SKM-1 treated with dmso at 0.1 percent for 144 hours (cell line): ENCODE measurements around the gene MAD1L1.
"Not testable (repeated sequence)": the region's sequence is repeated elsewhere in the genome, so short reads cannot be mapped to it uniquely, and the experiment has no call there.

ENCODE experiments used
- DNase-seq: peaks from one replicate; lab custom pipeline; 2025; ENCODE audit not compliant: unreplicated experiment; lab: John Stamatoyannopoulos, UW

Gene MAD1L1

DNA sequence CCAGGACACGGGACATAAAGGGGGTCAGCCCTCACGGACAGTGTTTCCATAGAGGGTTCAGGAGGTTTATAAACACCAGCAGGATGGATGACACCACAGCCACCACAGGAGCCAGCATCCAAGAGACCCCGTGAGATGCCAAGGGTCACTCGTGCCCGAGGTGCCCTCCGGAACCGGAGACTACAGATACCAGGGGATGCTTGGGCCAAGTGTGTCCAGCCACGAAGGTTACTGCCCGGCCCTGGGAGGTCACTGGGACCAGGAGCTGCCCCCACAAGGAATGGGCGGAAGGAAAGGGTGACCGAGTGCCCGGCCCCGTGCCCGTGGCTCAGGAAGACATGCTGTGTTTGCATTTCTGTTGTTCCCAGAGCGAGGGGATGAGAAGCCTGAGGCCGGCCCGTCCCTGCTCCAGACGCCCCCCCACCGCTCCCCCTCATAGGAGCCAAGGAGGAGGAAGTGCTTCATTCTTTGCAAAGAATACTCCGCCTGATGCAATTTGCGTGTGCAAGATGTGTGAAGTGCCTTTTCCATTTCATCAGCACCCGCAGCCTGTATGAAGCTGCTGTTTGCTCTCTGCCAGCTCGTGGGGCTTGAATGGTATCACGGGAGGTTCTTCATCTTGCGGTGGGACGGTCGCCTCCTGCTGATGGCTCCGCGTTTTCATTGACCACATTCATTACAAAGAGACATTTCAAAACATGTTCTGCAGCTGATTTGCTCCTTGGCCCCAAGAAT, 386.2 kb downstream of the MAD1L1 start:
- DNase-seq, result no peak

DNA sequence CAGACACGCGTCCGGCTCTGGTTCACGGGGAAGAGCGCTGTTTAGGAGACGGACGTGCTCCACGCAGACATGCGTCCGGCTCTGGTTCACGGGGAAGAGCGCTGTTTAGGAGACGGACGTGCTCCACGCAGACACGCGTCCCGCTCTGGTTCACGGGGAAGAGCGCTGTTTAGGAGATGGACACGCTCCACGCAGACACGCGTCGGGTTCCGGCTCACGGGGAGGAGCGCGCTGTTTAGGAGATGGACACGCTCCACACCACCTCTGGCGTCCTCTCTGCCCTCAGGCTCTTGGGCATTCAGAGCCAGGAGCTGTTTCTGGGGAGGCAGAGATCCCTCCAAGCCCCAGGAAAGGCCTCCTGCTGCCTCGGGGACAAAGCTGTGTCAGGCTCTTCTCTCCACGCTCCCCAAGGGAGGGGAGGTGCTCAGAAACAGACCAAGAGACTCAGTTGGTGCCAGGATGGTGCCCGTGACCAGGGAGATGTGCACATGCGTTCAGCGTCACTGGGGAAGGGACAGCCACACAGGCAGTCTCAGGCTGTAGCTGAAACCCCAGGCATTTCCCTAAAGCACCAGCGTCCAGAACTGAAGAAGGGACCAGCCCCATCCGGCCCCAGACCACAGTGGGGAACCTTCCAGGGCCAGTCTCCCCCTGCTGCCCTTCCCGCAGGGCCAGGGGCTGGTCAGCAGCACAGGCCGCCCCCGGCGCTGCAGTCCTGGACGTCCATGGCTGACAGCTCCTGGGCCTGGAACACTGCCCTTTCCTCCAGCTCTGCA, 387.0 kb downstream of the MAD1L1 start:
- DNase-seq, result no peak

DNA sequence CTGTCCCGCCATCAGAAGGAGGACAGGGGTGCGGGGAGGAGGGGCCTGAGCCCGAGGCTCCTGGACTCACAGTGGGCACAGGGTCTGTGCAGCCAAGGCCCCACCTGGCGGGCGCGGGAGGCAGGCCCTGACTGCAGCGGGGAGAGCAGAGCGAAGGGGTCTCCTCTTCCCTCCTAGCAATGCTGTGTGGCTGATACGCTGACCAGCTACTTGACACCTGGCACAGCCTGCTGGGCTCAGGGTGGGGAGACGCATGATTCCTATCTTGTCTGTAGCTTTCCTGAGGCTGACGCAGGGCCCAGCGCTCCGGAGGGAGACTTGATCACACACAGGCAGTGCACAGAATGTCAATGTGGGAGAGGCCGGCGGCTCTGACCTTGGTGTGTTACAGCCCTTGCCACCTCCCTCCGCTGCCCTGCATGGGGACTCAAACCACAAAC, 387.8 kb downstream of the MAD1L1 start:
- no peak for DNase-seq

DNA sequence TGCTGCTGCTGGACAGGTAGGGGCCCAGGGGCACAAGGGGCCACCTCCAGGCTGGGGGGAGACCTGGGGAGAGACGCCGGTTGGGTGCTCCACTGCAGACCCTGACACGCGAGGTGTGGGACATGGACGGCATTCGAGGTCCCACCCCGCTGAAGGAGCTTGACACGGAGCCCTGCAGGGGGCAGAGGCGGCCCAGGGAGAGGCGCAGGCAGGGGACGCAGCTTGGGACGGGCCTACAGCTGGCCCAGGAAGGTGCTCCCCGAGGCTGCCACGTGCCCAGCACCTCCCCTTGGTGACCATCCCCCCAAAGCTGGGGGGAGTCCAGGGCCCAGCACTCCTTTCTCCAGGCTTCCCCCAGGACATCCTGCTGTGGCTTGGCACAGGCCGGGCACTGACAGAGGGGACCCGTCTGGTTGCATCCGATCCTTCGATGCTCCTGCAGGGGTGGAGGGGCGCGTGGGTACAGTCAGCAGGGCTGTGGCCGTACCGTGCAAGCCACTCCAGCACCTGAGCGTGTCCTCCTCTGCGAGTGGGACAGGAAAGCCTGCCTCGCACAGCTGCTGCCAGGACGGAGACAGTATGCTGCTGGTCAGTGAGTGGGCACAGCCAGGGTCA, 388.3 kb downstream of the MAD1L1 start:
- DNase-seq, result no peak

DNA sequence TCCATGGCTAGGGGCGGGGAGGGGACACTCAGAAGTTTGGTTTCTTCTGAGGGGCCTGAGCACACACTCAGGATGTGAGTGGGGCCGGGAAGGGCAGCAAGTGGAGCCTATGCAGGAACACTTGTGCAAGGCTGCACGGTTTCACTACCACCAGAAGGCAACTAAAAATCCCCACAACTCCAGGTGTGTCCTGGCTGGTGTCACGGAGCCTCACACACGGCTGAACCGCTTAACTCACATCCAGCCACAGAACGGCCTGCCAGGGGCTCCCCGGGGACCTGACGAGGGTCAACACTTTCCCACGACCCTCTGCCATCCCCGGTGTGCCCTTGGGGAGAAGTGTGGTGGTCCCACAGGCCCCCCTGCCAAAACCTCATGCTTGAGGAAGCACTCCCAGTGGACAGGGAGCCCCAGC, 388.8 kb downstream of the MAD1L1 start:
- no peak for DNase-seq

DNA sequence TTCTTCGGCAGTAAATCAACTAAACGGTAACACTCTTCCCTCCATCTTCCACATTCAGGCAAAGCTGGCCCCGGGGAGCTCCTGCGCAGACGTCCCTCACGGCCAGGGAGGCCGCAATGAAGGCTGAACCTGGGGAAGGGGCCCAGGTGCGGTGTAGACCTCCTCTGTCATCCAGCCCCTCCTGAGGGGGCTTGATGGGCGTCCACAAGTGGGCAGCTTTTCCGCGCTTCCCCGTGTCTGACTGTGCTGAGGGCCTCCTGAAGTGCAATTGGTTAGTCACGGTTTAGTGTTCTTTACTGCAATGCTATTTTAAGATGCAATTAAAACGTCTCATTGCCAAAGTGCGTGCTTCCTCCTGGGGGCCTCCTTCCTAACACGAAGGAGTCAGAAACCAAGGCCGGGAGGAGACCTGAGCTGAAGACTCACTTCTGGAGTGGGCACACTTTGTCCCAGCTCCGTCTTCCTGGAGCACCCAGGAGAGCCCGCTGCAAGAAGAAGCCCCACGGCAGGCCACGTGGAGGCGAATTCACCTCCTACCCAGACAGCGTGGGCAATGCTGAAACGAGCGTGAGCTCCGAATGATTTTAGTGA, 389.4 kb downstream of the MAD1L1 start:
- no peak for DNase-seq

DNA sequence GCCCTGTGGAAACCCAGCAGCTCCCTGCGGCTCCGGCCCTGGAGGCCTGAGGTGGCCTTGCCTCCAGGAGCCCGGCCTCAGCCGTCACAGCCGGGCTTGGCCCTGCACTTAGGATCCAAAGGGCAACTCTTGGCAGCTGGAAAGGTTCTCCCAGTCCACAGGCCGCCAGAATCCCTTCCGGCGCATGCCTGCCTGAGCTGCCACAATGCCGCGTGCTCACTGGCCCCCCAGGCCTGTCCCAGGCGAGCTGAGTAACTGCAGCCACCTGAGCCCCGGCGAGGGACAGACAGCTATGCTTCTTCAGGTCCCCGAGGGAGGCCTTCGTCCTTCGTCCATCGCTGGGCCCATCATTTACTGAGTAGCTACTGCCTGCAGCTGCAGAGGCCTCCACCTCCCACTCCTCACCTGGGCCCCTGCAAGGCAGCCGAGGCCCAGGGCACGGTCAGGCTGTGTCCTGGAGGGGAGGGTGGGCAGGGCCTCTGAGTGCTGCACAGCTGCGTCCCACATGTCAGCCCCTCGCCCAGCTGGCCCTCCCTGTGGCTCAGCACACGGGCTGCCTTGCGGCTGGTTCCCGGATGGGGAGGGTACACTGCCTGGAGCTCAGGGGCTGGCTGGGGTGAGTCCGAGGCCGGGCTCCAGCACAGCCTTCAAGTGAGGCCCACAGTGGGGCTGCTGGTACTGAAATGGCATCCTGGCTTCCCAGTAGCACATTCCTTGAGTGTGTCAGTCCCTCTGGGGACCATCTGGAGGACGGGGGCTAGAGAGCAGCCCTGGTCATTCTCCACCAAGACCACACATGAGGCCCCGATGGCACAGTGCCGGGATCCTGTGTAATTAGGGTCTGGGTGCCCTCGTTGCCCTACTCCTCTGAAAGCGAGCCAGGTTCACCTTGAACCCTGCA, 390.2 kb downstream of the MAD1L1 start:
- DNase-seq, result no peak

DNA sequence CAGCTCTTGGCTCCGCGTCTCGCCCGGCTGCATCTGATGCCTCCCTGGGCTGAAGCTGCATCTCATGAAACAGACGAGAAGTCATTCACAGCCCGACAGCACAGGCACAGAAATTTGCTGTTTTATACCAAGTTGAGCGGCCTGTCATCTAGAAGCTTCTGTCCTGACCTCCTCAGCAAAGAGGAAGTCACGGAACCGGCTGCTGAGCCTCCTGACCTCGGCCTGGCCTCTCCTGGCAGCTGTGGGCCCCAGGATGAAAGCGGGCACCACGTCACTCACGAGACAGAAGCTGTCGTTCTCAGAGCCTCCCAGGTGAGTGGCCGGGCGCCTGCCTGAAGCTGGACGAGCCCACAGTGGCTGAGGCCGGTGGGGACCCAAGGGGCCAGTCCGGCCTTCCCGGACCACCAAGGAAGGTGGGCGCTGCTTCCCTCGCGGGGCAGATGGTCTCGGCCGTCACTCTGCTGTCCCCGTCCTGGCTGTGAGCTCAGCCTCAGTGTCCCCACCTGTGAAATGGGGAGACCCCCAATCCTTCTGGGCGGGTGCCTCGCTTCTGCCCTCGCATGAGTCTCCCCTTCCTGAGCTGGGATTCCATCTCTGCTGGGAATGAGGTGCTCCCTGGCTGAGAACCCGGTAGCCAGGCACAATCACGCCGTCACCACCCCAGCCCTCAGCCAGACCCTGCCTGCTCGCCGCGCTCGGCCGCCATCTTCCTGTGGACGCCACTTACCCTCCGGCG, 391.3 kb downstream of the MAD1L1 start:
- DNase-seq, result not testable (repeated sequence)

DNA sequence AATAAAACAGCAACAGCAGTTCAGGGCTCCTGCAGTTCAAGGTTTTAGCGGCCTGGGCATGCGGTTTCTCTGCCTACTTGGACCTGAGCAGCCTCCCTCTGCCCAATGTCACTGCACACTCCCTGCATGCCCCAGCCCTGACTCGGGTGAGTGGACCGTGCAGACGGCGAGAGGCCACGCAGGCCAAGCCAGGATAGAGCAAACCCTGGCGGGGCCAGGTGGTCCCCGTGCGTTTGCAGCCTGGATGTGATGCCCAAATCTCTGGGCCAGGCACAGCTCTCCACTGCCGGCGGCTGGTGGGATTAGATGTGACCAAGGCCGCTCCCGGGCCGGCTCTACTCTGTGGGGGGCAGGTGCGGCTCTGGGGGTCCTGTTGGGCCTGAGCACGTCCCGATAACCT, 392.0 kb downstream of the MAD1L1 start:
- DNase-seq, result not testable (repeated sequence)

DNA sequence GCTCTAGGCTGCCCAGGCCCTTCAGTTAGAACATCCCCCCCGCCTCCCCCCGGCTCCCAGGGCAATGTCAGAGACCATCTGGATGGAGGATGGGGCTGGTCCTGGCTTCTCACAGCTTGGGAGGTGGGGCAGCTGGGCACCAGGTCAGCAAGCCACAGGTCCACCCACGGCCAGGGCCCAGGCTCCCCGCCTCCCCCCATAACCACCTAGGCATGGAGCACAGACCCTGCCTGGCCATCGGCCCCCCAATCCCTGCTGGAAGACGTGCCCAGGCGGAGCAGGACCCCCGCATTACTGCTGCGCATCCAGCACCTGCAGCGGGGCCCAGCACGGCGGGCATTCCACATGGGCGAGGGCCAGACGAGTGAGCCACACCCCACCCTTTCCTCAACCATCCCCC, 393.0 kb downstream of the MAD1L1 start:
- no peak for DNase-seq

DNA sequence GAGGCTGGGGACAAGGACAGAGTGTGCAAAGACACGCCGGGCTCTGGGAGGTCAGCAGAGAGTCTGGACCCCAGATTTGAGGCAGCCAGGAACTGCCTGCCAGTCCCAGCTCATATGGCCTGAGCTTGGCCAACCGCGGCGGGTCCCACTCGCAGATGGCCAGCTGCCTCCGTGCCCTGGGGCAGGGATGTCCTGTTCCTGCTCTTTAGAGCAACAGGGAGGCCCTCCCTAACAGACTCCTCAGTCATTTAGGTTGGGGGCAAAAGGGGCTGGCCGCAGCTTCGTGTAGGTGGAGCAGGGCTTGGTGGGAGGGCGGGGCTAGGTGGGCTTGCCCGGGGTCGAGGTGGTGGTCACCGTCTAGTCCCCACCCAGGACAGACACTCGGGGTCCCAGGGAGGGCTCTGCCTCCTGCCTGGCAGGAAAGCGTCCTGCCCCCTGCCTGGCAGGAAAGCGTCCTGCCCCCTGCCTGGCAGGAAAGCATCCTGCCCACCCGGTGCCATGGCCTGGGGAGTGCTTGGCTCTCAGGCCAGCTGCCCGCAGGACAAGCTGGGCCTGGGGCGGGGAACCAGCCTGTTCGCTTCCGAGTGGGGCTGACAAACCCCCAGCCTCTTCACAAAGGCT, 393.7 kb downstream of the MAD1L1 start:
- not testable (repeated sequence) for DNase-seq

DNA sequence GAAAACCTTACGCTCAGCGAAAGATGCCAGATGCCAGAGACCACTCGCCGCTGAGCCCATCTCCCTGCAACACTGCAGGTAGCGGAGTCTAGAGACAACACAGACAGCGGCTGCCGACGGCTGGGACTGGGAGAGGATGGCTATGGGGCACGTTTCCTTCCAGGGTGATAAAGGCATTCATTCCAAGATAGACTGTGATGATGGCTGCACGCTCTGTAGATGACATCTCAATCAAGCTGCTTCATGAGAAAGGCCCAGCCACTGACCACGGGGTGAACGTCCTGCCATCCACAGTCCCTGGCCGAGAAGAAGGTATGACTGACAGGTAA, 394.2 kb downstream of the MAD1L1 start:
- not testable (repeated sequence) for DNase-seq

DNA sequence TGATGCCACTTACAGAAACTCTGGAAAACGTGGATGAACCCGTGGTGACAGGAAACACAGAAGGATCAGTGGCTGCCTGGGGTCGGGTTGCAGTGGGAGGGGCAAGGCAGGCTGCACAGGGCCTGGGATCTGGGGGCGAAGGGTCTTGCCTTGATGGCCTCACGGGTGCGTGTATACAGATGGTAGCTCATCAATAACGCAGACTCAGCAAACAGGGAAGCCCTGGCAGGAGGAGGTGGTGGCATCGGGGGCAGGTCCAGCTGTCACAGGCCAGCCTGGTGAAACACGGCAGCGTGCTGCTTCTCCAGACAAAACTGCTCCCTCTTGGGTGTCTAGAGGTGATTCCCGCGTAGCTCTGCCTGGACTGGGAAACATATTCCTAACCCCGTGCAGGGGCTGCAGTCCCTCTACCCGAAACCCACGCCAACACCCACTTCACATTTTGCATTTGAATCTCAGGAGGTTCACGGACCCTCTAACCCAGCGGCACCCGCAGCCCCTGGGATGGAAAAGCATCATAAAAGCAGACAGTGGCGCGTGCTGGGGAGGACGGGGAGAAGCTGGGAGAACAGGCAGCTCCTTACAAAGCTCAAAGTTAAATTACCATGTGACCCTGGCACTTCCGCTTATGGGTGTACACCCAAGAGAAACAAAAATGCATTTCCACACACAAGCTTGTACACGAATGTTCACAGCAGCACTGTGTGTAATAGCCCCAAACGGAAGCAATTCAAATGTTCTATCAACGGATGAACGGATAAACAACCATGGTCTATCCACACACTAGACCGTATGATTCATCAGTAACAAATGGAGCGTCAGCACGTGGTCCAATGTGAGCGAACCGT, 394.8 kb downstream of the MAD1L1 start:
- DNase-seq, result not testable (repeated sequence)

DNA sequence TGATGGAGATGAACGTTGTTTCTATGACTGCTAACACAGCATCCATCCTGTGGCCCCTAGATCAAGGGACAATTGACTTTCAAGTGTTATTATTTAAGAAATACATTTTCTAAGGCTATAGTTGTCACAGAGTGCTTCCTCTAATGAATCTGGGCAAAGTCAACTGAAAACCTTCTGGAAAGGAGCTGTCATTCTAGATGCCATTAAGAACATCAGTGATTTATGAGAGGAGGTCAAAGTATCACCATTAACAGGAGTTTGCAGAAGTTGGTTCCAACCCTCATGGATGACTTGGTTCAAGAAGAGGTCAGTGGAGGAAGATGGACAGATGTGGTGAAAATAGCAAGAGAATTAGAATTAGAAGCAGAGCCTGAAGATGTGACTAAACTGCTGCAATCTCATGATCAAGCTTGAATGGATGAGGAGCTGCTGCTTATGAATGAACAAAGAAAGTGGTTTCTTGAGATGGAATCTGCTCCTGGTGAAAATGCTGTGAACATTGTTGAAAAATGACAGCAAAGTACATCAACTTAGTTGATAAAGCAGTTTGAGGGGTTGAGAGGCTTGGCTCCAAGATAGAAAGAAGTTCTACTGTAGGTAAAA, 400.7 kb downstream of the MAD1L1 start:
- not testable (repeated sequence) for DNase-seq

DNA sequence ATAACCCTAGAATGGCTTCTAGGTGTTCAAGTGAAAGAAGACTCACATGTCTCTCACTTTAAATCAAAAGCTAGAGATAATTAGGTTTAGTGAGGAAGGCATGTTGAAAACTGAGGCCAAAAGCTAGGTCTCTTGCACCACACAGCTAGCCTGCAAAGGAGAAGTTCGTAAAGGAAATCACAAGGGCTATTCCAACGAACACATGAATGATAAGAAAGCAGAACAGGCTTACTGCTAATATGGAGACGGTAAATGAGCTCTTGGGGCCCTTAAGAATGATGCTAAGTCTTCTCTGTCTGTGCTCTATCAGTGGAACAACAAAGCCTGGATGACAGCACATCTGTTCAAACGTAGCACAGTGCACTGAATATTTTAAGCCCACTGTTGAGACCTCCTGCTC, 401.3 kb downstream of the MAD1L1 start:
- not testable (repeated sequence) for DNase-seq

DNA sequence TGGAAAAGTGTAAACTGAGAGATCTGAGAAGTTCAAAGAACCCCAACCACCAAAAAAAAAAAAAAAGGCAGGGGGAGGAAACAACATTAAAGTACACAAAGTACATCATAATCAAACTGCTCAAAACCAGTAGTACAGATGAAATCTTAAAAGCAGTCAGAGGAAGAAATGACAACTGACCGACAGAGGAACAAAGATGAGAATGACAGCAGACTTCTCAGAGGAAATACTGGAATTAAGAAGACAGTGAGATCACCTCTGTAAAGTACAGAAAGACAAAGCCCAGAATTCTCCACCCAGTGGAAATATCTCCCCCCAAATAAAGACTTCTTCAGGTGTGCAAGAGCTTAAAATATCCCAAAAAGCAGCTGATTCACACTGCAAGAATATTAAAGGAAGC, 403.1 kb downstream of the MAD1L1 start:
- not testable (repeated sequence) for DNase-seq

DNA sequence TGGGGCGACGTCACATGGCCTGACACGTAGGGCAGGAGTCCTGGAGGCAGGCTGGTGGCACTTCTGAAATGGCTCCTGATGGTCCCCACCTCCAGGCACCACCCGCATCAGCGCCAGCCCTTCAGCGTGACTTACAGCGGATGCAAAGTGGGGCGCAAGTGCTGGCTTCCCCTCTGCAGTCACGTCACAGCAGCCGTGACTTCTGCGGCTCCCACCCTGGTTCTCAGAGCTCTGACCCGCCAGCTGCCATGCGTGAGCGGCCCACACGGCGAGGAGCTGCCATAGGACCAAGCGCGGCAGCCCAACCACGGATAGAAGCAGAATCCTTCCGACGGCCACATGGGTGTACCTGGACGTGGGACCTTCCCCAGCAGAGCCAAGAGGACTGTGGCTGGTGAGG, 403.6 kb downstream of the MAD1L1 start:
- DNase-seq, result no peak

DNA sequence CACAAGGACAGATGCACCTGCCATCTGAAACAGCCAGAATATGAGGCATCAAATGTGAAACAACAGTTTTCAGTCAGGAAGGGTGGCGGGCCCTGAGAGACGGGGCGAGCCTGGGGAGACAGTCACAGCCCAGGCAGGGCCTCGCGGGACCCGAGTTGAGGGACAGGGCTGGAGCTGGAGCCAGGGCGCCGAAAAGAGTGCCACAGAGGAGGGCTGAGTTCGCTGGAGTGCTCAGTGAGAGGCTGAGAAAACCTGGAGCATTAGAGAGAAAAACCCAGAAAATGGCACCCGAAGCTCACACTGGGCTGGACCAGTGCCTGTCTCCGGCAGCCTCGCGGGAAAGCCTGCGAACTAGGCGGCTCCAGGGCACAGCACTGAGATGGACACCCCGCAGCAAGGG, 404.6 kb downstream of the MAD1L1 start:
- not testable (repeated sequence) for DNase-seq
